Stimulated activated CD8-positive, alpha-beta memory T cell treated with anti-CD3 and anti-CD28 coated beads, Interleukin-12 subunit alpha, Interleukin-12 subunit beta, amount 100 ng/mL, for 4 hours (primary cell): ENCODE measurements around the gene ZMYND8.
"Not testable (repeated sequence)": the region's sequence is repeated elsewhere in the genome, so short reads cannot be mapped to it uniquely, and the experiment has no call there.

Experiments used
- DNase-seq: peaks from one replicate; pipeline ENCODE4 v3.0.0-alpha.2; 2020; ENCODE audit warnings: low read depth

ZMYND8 gene

GRCh38 chr20:47224857-47225256, 131.6 kb downstream of the ZMYND8 start:
- no peak for DNase-seq

- no peak for DNase-seq
Measured at GRCh38 chr20:47224300-47224791, 132.2 kb downstream of the ZMYND8 start.

- no peak for DNase-seq
Measured at GRCh38 chr20:47223896-47224295, 132.6 kb downstream of the ZMYND8 start.

GRCh38 chr20:47222468-47223119, 133.9 kb downstream of the ZMYND8 start:
- no peak for DNase-seq

- DNase-seq: no peak
Measured at GRCh38 chr20:47221036-47221625, 135.4 kb downstream of the ZMYND8 start.

- peak; percentile 10 for DNase-seq
Measured at GRCh38 chr20:47220161-47220582, 136.3 kb downstream of the ZMYND8 start.

GRCh38 chr20:47217482-47218446, 138.7 kb downstream of the ZMYND8 start:
- no peak for DNase-seq

- no peak for DNase-seq
Measured at GRCh38 chr20:47216819-47217410, 139.6 kb downstream of the ZMYND8 start.

- DNase-seq: no peak
Measured at GRCh38 chr20:47215653-47216397, 140.7 kb downstream of the ZMYND8 start.

- DNase-seq: no peak
Measured at GRCh38 chr20:47213966-47214365, 142.5 kb downstream of the ZMYND8 start.

GRCh38 chr20:47212606-47213207, 143.8 kb downstream of the ZMYND8 start:
- DNase-seq: no peak

- DNase-seq: no peak
Measured at GRCh38 chr20:47211036-47211435, 145.5 kb downstream of the ZMYND8 start.

GRCh38 chr20:47210470-47210869, 146.0 kb downstream of the ZMYND8 start:
- DNase-seq: no peak

GRCh38 chr20:47209982-47210381, 146.5 kb downstream of the ZMYND8 start:
- no peak for DNase-seq

GRCh38 chr20:47208534-47209174, 147.8 kb downstream of the ZMYND8 start:
- no peak for DNase-seq

- DNase-seq: no peak
Measured at GRCh38 chr20:47206962-47207641, 149.4 kb downstream of the ZMYND8 start.

- not testable (repeated sequence) for DNase-seq
Measured at GRCh38 chr20:47206552-47206951, 149.9 kb downstream of the ZMYND8 start.

- peak; percentile 15 for DNase-seq
Measured at GRCh38 chr20:47205577-47206123, 150.8 kb downstream of the ZMYND8 start.

GRCh38 chr20:47204850-47205122, 151.7 kb downstream of the ZMYND8 start:
- DNase-seq: not testable (repeated sequence)
